Activated CD4-positive, alpha-beta T cell treated with anti-CD3 and anti-CD28 coated beads for 4 hours (primary cell): ENCODE measurements around the gene PAPSS1.
"Not testable (repeated sequence)": the region's sequence is repeated elsewhere in the genome, so short reads cannot be mapped to it uniquely, and the experiment has no call there.

Source experiments
- DNase-seq, 2 donors: peaks; one replicate each; pipeline ENCODE4 v3.0.0-alpha.2; 2020

The PAPSS1 gene

DNA sequence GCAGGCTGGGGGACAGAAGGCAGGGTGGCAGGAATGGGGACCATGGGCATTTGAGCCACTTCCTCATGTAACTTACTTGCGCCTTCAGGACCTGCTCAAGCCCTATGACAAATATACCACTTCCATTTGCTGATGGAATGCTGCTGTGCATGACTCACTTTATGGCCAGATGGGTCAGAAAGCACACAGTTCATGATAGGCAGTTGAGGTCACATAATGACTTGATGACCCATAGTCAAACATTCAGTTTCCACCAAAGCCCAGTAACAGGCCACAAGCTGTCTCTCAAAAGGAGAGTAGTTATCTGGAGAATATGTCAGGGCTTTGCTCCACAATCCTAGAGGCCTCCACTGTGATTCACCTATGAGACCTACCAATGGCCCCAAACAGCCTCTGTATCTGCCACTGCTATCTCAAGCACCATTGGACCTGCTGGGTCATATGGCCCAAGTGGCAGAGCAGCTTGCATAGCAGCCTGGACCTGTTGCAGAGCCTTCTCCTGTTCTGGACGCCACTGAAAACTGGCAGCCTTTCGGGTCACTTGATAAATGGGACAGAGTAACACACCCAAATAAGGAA is 5.3 kb upstream of the PAPSS1 start:
- no peak for DNase-seq

DNA sequence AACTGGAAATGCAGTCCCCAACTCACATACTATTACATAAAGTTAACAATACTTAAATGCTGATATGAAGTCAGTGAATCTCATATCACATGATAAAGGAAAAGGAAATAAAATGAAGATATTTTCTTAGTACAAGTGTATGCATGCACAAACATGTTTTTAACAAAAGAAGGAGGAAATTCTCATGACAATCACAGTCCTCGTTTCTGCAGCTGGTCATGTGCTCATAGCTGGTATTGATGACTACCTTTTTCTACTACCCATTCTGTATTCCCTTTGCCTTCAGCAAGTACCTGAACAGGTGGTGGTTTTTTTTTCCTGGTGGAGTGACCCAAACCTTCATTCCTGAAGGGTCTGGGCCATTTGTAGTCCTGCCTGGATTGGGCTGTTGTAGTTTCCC is 3.3 kb upstream of the PAPSS1 start:
- not testable (repeated sequence) for DNase-seq

GRCh38 chr4:107721436-107722100 is 1.5 kb upstream of the PAPSS1 start:
- DNase-seq, result peak; percentile 36 to 46

- peak in 1 of 2 donors; percentile 8 for DNase-seq
Measured at GRCh38 chr4:107719207-107719921, 670 bp downstream of the PAPSS1 start.

DNA sequence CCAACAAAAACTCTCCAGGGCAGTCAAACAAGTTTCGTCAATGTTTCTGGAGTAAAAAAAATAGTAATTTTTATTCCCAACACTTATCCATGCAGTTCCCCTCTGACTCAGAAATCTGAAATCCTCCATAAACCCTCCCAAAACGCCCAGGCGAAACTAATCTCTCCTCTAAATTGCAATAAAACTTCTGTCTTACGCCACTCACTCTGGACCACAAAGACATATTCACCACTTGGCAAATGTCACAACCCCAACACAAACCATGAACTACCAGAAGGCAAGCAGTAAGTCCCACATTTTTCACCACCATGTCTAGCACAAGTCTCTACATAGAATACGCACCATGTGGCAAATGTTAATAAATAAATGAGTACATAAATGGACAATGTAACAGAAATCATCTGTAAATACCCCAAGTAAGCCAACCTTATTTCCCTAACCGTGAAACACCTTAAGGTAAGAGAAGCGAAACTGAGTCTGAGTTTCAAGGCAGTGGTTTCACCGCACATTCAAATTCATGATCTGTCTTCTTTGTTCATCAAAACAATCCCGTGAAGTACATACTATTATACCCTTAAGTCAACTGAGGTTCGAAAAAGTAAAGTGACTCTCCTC is 1.6 kb downstream of the PAPSS1 start:
- DNase-seq, result no peak

DNA sequence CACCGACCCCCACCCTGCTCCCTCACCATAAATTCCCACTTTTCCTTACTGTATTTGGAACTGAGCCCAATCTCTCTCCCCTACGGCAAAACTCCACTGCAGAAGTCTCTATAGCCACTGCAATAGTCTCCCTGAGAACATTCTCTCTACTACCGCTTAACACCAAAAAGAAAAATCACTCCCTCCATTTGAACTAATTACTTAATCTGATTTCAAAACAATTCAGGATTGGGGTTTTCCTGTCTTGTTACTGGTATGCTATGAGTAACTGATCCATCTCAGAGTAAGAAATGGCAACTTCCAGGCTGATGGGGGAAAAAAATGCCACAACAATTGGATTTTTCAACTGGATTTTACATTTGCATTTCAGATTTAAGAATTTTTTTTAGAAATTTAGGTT is 5.8 kb downstream of the PAPSS1 start:
- DNase-seq, result no peak

- DNase-seq, result no peak
Measured at GRCh38 chr4:107712236-107712635, 7.8 kb downstream of the PAPSS1 start.

- DNase-seq, result no peak
Measured at GRCh38 chr4:107711831-107712230, 8.2 kb downstream of the PAPSS1 start.

DNA sequence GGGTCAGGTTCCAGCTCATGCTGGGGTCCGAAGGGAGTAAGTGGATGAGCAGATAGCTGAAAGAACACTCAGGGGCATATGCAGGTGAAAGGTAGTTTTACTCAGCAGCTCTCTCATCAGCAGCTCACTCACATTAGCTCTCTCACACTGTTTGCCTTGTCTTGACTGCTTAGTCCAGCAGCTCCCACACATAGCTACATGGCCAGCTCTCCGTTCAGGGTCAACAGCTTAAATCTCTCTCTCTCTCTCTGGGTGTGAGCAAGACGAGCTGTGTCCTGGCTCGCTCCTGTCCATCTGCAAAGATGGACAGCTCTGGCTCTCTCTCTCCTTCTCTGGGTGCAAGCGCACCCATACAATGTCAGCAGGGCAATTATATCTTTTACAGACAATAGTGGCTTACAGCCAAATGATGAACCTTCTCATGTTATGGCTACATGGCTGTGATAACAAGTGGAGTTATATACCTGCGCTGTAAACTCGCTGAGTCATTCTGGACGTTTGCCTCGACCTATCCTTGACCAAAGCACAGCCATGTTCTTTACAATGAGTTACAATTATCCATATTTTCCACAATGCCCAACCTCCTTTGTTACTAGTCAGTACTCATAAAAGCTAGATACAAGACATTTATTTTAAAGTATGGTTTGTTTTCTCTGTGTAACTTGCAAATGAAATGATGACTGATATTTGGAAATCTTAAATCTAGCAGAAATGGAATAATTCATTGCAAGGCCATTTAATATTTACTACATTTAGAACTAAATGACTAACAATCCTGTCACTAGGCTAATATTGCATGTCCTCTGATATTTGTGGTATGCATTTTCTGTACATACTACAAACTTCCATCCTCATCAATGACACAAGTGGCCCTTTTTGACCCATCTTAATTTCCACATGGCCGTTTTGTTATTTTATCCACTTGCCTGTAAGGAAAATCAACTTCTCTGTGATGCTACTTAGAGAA is 9.3 kb downstream of the PAPSS1 start:
- DNase-seq, result no peak

- no peak for DNase-seq
Measured at GRCh38 chr4:107709916-107710315, 10.1 kb downstream of the PAPSS1 start.

GRCh38 chr4:107708225-107708624 is 11.8 kb downstream of the PAPSS1 start:
- DNase-seq, result no peak

DNA sequence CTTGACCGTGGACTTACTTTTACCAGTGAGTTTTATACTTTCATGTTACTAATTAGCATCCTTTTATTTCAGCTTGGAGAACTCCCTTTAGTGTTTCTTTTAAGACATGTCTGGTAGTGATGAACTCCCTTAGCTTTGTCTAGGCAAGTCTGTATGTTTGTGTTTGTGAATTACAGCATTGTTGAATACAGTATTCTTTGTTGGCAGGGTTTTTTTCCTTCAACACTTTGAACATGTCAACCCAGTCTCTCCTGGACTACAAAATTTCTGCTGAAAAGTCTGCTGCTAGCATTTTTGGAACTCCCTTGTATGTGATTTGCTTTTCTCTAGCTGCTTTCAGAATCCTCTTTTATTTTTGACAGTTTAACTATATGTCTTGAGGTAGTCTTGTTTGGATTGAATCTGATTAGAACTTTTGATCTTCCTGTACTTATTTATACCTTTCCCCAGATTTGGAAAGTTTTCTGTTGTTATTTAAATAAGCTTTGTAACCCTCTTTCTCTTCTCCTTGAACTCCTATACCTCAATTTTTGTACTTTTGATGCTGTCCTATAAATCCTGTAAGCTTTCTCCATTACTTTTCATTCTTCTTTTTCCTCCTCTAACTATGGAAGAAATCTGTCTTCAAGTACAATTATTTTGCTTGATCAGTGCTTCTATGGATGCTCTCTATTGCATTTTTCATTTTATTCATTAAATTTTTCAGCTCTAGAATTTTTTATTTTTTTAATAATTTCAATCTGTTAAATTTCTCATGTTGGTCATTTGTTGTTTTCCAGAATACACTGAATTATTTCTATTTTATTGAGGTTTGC is 14.1 kb downstream of the PAPSS1 start:
- DNase-seq, result no peak

DNA sequence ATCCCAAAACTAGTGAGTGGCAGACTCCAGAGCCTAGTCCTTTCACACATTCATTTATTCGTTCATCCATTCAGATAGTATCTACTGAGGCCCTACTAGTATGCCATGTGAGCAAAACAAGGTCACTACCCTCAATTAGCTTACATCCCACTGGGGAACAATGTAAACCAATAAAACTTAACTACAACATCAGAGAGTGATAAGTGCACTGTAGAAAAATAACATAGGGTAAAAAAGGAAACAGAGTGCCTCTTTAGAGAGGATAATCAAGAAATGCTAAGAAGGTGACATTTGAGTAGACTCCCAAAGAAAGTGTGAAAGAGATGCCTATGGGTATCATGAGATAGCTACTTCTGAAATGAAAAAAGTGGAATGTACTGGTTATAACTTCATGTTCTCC is 18.5 kb downstream of the PAPSS1 start:
- DNase-seq, result no peak

GRCh38 chr4:107699466-107700206 is 20.4 kb downstream of the PAPSS1 start:
- no peak for DNase-seq

- not testable (repeated sequence) for DNase-seq
Measured at GRCh38 chr4:107696187-107696586, 23.8 kb downstream of the PAPSS1 start.

GRCh38 chr4:107693132-107693531 is 26.9 kb downstream of the PAPSS1 start:
- DNase-seq, result no peak

GRCh38 chr4:107692202-107692601 is 27.8 kb downstream of the PAPSS1 start:
- DNase-seq, result no peak

DNA sequence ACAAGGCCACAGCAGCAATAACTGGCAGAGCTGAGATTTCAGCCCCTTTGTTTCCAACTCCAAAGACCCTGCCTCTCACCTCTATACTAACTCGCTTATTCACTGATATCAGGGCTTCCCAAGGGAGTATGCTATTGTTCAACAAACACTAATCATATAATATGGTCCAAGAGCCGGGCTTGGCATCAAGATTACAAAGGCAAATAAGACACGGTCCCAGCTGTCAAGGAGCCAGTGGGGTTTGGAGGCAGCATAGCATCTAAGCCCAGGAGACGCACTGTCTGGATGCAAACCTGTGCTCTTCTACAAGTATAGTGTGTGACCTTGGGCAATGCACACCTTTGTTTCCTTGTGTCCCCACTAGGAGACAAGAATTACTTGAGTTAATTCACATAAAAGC is 28.7 kb downstream of the PAPSS1 start:
- DNase-seq, result no peak

GRCh38 chr4:107689912-107690587 is 30.0 kb downstream of the PAPSS1 start:
- no peak for DNase-seq

- no peak for DNase-seq
Measured at GRCh38 chr4:107688421-107688820, 31.6 kb downstream of the PAPSS1 start.
